ENCODE measurements around the gene PSG6.
"Not testable (repeated sequence)": the region's sequence is repeated elsewhere in the genome, so short reads cannot be mapped to it uniquely, and the experiment has no call there.

The PSG6 gene

DNA sequence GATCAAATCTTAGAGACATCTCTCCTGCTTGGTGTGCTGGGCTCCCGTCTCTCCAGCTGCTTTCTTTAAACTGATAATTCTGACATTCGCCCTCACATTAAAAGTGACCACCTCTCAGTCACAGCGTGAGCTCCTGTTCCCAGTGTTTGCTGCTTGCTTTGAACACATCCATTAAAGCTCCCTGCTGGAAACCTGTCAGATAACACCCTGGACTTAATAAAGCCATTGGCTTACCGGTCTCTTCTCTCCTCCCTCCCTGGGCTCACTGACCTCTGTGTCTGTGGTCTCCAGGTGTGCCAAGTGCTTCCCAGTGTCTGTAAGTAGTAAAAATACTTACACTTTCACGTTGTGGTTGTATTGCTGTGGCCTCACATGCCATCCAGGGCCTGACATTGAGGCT lies 35.7 kb downstream of the PSG6 start:
- H3K27ac ChIP-seq (ENCODE audit: low read depth, low read length); H3K27me3 ChIP-seq (ENCODE audit: low read length); H2AFZ ChIP-seq (ENCODE audit: low read depth, low read length, severe bottlenecking); H3K4me2 ChIP-seq (ENCODE audit: low read depth, low read length, poor library complexity, severe bottlenecking); H3K9ac ChIP-seq (ENCODE audit: low read length); H3K79me2 ChIP-seq (ENCODE audit: insufficient read depth, low read length); H3K9me3 ChIP-seq (ENCODE audit: insufficient read depth, low read length); H3K4me3 ChIP-seq (ENCODE audit: insufficient read depth, low read length, poor library complexity, severe bottlenecking); H4K20me1 ChIP-seq (ENCODE audit: low read depth, low read length); H3F3A ChIP-seq (ENCODE audit: insufficient read depth); H3K36me3 ChIP-seq (ENCODE audit: low read length); H3K9me2 ChIP-seq (replicated peaks; ENCODE audit: insufficient read depth, low read length): not testable (repeated sequence)

DNA sequence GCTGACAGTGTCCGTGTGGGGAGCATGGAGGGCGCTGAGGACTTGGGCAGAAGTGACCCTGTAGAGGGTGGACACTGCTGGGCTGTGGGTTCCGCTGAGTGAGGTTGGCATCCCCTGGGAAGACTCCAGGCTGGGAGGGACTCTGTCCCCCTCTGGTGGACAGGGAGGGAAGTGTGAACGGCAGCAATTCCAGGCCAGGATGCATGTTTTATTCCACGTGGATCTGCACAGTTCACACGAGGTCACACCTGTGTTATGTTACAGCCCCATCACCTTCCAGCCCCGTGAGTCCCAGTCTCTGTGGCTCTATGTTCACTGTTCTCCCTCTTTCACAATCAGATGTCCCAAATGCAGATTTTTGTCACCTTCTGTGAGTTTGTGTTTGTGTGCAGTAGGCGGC lies 36.4 kb downstream of the PSG6 start:
- TF ChIP-seq, protein P1, sequence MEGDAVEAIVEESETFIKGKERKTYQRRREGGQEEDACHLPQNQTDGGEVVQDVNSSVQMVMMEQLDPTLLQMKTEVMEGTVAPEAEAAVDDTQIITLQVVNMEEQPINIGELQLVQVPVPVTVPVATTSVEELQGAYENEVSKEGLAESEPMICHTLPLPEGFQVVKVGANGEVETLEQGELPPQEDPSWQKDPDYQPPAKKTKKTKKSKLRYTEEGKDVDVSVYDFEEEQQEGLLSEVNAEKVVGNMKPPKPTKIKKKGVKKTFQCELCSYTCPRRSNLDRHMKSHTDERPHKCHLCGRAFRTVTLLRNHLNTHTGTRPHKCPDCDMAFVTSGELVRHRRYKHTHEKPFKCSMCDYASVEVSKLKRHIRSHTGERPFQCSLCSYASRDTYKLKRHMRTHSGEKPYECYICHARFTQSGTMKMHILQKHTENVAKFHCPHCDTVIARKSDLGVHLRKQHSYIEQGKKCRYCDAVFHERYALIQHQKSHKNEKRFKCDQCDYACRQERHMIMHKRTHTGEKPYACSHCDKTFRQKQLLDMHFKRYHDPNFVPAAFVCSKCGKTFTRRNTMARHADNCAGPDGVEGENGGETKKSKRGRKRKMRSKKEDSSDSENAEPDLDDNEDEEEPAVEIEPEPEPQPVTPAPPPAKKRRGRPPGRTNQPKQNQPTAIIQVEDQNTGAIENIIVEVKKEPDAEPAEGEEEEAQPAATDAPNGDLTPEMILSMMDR (IDR thresholded peaks at IDR 0.05; ENCODE audit: insufficient read depth, low read length, poor library complexity, severe bottlenecking) = peak; percentile 13
- H3K79me2 ChIP-seq (ENCODE audit: insufficient read depth, low read length); H4K20me1 ChIP-seq (ENCODE audit: low read depth, low read length); H3K27ac ChIP-seq (ENCODE audit: low read depth, low read length); H3K9ac ChIP-seq (ENCODE audit: low read length); H3K36me3 ChIP-seq (ENCODE audit: low read length); H3K4me3 ChIP-seq (ENCODE audit: insufficient read depth, low read length, poor library complexity, severe bottlenecking); H3K9me3 ChIP-seq (ENCODE audit: insufficient read depth, low read length); H3K27me3 ChIP-seq (ENCODE audit: low read length); H3K9me2 ChIP-seq (replicated peaks; ENCODE audit: insufficient read depth, low read length); H2AFZ ChIP-seq (ENCODE audit: low read depth, low read length, severe bottlenecking); H3K4me2 ChIP-seq (ENCODE audit: low read depth, low read length, poor library complexity, severe bottlenecking); H3F3A ChIP-seq (ENCODE audit: insufficient read depth): not testable (repeated sequence)

DNA sequence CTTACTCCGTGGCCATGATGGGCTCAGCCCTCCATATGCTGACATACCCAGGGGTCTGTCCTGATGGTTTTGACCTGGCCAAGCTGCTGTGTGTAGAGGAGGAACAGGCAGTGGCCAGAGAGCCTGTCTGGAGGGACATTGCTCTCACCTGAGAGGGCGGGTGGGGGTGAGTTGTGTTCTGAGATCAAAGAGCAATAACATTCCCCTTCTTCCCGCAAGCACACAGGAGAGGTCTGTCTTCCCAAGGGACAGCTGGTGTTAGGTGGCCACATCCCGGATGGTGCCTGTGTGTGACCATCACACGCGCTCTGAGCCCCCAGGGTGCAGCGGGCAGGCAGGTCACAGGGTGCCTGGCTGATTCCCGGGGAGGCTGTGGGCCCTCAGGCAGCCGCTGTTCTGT lies 37.1 kb downstream of the PSG6 start:
- not testable (repeated sequence) for H3K27ac ChIP-seq (ENCODE audit: low read depth, low read length); H3K9ac ChIP-seq (ENCODE audit: low read length); H4K20me1 ChIP-seq (ENCODE audit: low read depth, low read length); H3K79me2 ChIP-seq (ENCODE audit: insufficient read depth, low read length); H3K4me3 ChIP-seq (ENCODE audit: insufficient read depth, low read length, poor library complexity, severe bottlenecking); H3K9me2 ChIP-seq (replicated peaks; ENCODE audit: insufficient read depth, low read length); H3F3A ChIP-seq (ENCODE audit: insufficient read depth); H3K4me2 ChIP-seq (ENCODE audit: low read depth, low read length, poor library complexity, severe bottlenecking); H3K36me3 ChIP-seq (ENCODE audit: low read length); H3K9me3 ChIP-seq (ENCODE audit: insufficient read depth, low read length); H3K27me3 ChIP-seq (ENCODE audit: low read length); H2AFZ ChIP-seq (ENCODE audit: low read depth, low read length, severe bottlenecking)

DNA sequence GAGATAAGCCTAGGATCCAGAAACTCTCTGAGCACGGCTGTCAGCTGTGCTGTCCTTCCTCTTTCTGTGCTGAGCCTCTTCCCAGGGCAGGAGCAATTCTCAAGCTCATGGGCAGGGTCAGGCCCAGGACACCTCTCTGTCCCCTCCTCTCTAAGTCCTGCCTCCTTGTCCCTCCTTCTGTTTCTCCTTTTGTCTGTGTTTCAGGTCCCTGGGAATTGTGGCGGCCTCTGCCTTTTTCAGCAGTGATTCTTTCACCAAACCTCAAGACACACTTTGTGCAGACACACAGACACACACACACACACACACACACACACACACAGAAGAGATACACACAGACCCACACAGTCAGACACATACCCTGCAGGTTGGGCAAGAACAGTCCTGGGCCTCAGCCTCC lies 38.1 kb downstream of the PSG6 start, which contains the start of gene PSG1:
PSG1 (minus strand) TSS at position 101 of the 400 bp plus-strand sequence. CDS start 132 bp downstream, outside the sequence.
- Histone ChIP-seq H3K27ac (ENCODE audit: low read depth, low read length) (no peak within 1 kb of the TSS), H3K79me2 (ENCODE audit: insufficient read depth, low read length) (no peaks in the 10 kb centered on the region), H3K4me2 (ENCODE audit: low read depth, low read length, poor library complexity, severe bottlenecking) (no peak within 1 kb of the TSS), H2AFZ (ENCODE audit: low read depth, low read length, severe bottlenecking) (no peak within 1 kb of the TSS), H3K4me3 (ENCODE audit: insufficient read depth, low read length, poor library complexity, severe bottlenecking) (no peak within 1 kb of the TSS), H3K27me3 (ENCODE audit: low read length) (no peaks in the 10 kb centered on the region), H3K36me3 (ENCODE audit: low read length) (no peaks in the 10 kb centered on the region), H3K9me2 (replicated peaks; ENCODE audit: insufficient read depth, low read length) (no peaks in the 10 kb centered on the region), H3F3A (ENCODE audit: insufficient read depth) (no peaks in the 10 kb centered on the region), H4K20me1 (ENCODE audit: low read depth, low read length) (no peaks in the 10 kb centered on the region), H3K9ac (ENCODE audit: low read length) (no peak within 1 kb of the TSS), H3K9me3 (ENCODE audit: insufficient read depth, low read length) (no peaks in the 10 kb centered on the region)
- TF ChIP-seq EZH2phosphoT487 (conservative IDR thresholded peaks at IDR 0.05; ENCODE audit: low read length) = no peak
- TF ChIP-seq, protein P1 (IDR thresholded peaks at IDR 0.05; ENCODE audit: insufficient read depth, low read length, poor library complexity, severe bottlenecking) = no peak

DNA sequence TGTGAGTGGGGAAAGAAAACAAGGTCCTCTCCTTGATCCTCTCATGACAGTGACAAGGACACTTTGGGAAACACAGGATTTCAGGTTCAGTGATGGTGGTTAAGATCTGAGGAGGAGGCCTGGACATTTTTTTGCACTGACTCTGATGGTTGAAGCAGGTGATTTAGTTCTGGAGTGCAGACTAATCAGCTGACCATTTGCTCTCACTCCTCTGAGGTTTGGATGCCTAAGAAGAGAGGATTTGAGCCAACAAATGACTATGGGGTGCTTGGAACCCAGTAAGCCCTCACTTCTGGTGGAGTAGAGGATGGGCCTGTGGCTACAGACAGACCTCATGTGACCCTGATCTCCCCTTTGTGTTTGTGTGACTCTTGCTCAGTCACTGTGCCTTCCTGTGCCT lies 41.1 kb downstream of the PSG6 start:
- not testable (repeated sequence) for H3K9me2 ChIP-seq (replicated peaks; ENCODE audit: insufficient read depth, low read length); H3K4me3 ChIP-seq (ENCODE audit: insufficient read depth, low read length, poor library complexity, severe bottlenecking); H3K36me3 ChIP-seq (ENCODE audit: low read length); H2AFZ ChIP-seq (ENCODE audit: low read depth, low read length, severe bottlenecking); H3K79me2 ChIP-seq (ENCODE audit: insufficient read depth, low read length); H3K27me3 ChIP-seq (ENCODE audit: low read length); H4K20me1 ChIP-seq (ENCODE audit: low read depth, low read length); H3K4me2 ChIP-seq (ENCODE audit: low read depth, low read length, poor library complexity, severe bottlenecking); H3K9ac ChIP-seq (ENCODE audit: low read length); H3K27ac ChIP-seq (ENCODE audit: low read depth, low read length); H3K9me3 ChIP-seq (ENCODE audit: insufficient read depth, low read length); H3F3A ChIP-seq (ENCODE audit: insufficient read depth)

DNA sequence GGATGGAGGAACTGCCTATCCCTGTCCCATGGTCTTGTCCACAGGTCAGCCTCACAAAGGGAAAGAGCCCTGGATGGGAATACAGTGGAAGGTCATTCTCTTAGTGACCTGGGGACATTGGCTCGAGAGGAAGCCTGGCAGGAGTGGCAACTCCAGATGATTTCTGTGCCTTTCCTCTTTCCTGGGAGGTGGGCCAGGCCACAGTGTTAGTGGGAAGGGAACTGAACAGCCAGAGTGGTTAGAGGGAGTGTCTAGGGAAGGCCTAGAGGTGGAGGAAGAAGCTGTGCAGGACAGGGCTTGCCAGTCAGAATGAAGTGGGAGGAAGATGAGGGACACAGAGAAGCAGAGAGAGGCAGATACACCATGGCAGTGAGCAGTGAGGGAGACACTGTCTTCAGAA lies 41.8 kb downstream of the PSG6 start:
- not testable (repeated sequence) for H3K9me3 ChIP-seq (ENCODE audit: insufficient read depth, low read length)

More for the DNA sequence above, 41.8 kb downstream of the PSG6 start:
- H3K9ac ChIP-seq (ENCODE audit: low read length); H2AFZ ChIP-seq (ENCODE audit: low read depth, low read length, severe bottlenecking); H3K79me2 ChIP-seq (ENCODE audit: insufficient read depth, low read length); H3K9me2 ChIP-seq (replicated peaks; ENCODE audit: insufficient read depth, low read length); H3F3A ChIP-seq (ENCODE audit: insufficient read depth); H3K36me3 ChIP-seq (ENCODE audit: low read length); H3K27ac ChIP-seq (ENCODE audit: low read depth, low read length); H3K4me3 ChIP-seq (ENCODE audit: insufficient read depth, low read length, poor library complexity, severe bottlenecking); H3K27me3 ChIP-seq (ENCODE audit: low read length); H4K20me1 ChIP-seq (ENCODE audit: low read depth, low read length); H3K4me2 ChIP-seq (ENCODE audit: low read depth, low read length, poor library complexity, severe bottlenecking): not testable (repeated sequence)

Data from SU-DHL-6 (cell line).